ENCODE measurements around the gene ISOC2. TPM values are rescaled to one million over a fixed set of nuclear protein-coding genes. Genes with fewer than 3 reads are reported as not detected.

The ISOC2 gene
- total RNA-seq, 1 experiment from 2014 or later: 72.2 TPM

DNA sequence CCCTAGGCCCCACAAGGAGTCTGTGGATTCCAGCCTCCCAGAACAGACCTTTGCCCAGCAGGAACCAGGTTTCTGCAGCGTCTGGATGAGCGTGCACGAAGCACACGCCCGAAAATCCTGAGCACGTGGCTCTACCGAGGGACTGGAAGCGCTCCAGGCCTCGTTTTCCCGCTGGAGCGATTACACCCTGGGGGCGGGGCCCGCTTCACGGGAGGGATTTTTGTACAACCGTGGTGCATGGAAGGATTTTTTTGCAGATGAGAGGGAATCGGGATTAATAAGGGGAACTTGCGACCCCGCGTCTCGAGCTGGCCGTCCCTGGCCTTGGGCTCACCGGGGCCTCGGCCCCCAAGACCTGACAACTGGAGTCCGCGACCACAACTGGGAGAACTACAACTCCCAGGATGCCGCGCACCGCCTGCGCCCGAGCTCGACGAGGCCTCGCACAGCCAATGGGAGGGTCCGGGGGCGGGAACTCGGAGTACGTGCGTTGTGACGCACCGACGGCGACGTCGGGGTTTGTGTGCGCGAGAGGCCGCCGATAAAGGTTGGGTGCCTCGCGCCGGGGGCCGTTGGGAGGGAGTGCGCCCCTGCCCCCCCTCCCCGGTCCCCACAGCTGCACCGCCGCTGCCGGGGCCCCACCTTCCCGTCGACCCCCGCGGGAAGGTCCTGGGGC lies 14.8 kb upstream of the ISOC2 start, which contains the start of gene ZNF628:
Gene ZNF628, plus strand, starts transcription at position 518 of the 676 bp plus-strand sequence. CDS start 3,294 bp downstream, outside the sequence.
- peak within 1 kb of the TSS; percentile 80; the same call in 1 of the 2 replicates for H3K14ac ChIP-seq (ENCODE audit: insufficient read depth, low read length)
- H2AFZ ChIP-seq (ENCODE audit: low read length): peak within 1 kb of the TSS; percentile 84

More for the DNA sequence above, 14.8 kb upstream of the ISOC2 start, which contains the start of gene ZNF628:
- Histone ChIP-seq H3K4me2 (ENCODE audit: insufficient read depth, insufficient read length, low read length) (peak within 1 kb of the TSS; percentile 63), H4K5ac (ENCODE audit: insufficient read length, low read depth, low read length) (no peak within 1 kb of the TSS), H2BK20ac (ENCODE audit: low read depth, low read length, poor library complexity, severe bottlenecking) (no peak within 1 kb of the TSS), H3K4me1 (ENCODE audit: insufficient read depth, low read length) (no peaks in the 10 kb centered on the region), H2BK5ac (ENCODE audit: insufficient read length, low read length) (no peak within 1 kb of the TSS), H3K27me3 (ENCODE audit: insufficient read depth, low read length) (no peaks in the 10 kb centered on the region), H3K23ac (ENCODE audit: insufficient read length, low read depth, low read length) (no peak within 1 kb of the TSS), H2BK15ac (ENCODE audit: low read depth, low read length) (no peak within 1 kb of the TSS), H4K8ac (replicated peaks; ENCODE audit: insufficient read length, low read depth, low read length) (no peak within 1 kb of the TSS), H3K4ac (ENCODE audit: low read depth, low read length) (no peak within 1 kb of the TSS), H3K27ac (ENCODE audit: insufficient read length, low read depth, low read length) (no peak within 1 kb of the TSS), H3K9me3 (ENCODE audit: control insufficient read depth, low read depth, low read length) (no peaks in the 10 kb centered on the region), H3K9ac (ENCODE audit: extremely low read depth, insufficient read length, low read length) (peak within 1 kb of the TSS; percentile 63), H3K79me1 (ENCODE audit: insufficient read depth, low read depth, low read length, poor library complexity, severe bottlenecking) (no peaks in the 10 kb centered on the region), H3K18ac (ENCODE audit: insufficient read length, low read depth, low read length) (peak within 1 kb of the TSS; percentile 83), H2BK12ac (ENCODE audit: insufficient read length, low read depth, low read length) (no peak within 1 kb of the TSS), H3T11ph (ENCODE audit: low read length) (no peak within 1 kb of the TSS), H3K23me2 (ENCODE audit: insufficient read length, low read depth, low read length, poor library complexity, severe bottlenecking) (peaks cover 5% of the 10 kb centered on the region), H4K91ac (ENCODE audit: insufficient read length, low read depth, low read length) (no peak within 1 kb of the TSS), H2AK5ac (ENCODE audit: insufficient read length, low read length) (no peak within 1 kb of the TSS), H4K20me1 (ENCODE audit: control insufficient read depth, insufficient read depth, insufficient read length) (no peaks in the 10 kb centered on the region), H3K79me2 (ENCODE audit: insufficient read depth, low read length) (no peaks in the 10 kb centered on the region), H3K56ac (ENCODE audit: insufficient read length, low read depth, low read length) (no peak within 1 kb of the TSS), H2BK120ac (ENCODE audit: low read depth, low read length, poor library complexity, severe bottlenecking) (no peak within 1 kb of the TSS)
- DNase-seq: peak; percentile 99
- peaks cover 0 to 16% (median 2%) of the 10 kb centered on the region in 3 experiments; a peak in 5 of 7 replicates for H3K36me3 Mint-ChIP-seq (ENCODE audit: insufficient read depth in 1 of 3, low read depth in 3 of 3)
- H3K27ac Mint-ChIP-seq: peak within 1 kb of the TSS; percentile 90 to 98 (median 90); a peak in 5 of 7 replicates
- no CpG with 5 or more reads among the region's 61 CpGs for WGBS (ENCODE audit: extremely low coverage, insufficient read length, low lambda C conversion rate)
- H3K4me3 Mint-ChIP-seq: peak within 1 kb of the TSS; percentile 85 to 93
- H3K4me1 Mint-ChIP-seq: peaks cover 27 to 57% of the 10 kb centered on the region in 2 experiments
- no peak for TF ChIP-seq CTCF (conservative IDR thresholded peaks at IDR 0.05)
- H3K27me3 Mint-ChIP-seq (ENCODE audit: low read depth): peaks cover 2% of the 10 kb centered on the region; the same call in 1 of the 2 replicates
- H3K9me3 Mint-ChIP-seq: no peaks in the 10 kb centered on the region

Measured in H9 (cell line).